ENCODE data around the gene SAMD5. TPM values are rescaled to one million over a fixed set of nuclear protein-coding genes. Genes with fewer than 3 reads are reported as not detected.

SAMD5 gene
- total and polyA plus RNA-seq, 3 experiments from 2014 or later: 0.02 to 0.04 TPM; not detected in 1

DNA sequence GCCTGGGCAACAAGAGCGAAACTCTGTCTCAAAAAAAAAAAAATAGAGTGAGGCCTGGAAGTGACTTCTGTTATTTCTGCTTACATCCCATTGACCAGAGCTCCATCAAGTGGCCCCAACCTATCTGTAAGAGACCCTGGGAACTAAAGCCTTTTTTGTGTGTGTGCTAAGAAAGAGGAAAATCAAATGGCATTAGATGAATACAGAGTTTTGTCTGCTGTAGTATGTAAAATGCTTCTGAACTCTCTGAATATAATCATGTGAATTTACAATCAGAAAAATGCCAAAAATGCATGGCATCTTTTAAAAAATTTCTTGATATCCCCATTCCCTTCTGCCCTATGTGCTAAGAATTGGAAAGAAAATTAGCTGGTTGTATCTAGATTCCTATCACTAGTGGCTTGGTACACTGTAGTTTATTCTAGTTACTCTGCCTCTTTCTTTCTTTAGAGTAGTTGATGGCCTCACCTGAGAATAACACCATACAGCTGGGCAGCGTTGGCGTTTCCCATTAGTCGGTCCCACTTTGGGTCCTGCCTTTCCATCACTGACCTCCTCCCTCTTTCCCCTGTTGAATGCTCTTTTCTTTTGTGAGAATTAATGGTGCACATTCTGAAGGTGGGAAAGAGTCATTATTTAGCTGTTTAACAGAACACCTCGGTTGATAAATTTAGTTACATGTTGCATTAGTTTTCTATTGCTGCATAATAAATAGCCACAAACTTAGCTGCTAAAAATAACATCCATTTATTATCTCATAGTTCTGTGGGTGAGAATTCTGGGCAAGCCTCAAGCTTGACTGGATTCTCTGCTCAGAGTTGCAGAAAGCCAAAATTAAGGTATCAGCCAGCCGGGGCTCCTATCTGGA is 38.2 kb downstream of the SAMD5 start:
- ChIA-PET POLR2A (no interaction called here), CTCF (no interaction called here)
- H3K27ac ChIP-seq (ENCODE audit: low read depth, low read length): no peak overlapping the region
- H3K4me3 Mint-ChIP-seq: no peak overlapping the region
- H3K27me3 Mint-ChIP-seq: peaks cover 0 to 3% of the 10 kb centered on the region in 2 donors
- H3K27me3 ChIP-seq (ENCODE audit: insufficient read depth, low read length, poor library complexity, severe bottlenecking): no peaks in the 10 kb centered on the region
- no peaks in the 10 kb centered on the region for H3K4me1 Mint-ChIP-seq
- no peak overlapping the region for H3K27ac Mint-ChIP-seq
- DNase-seq: no peak
- no peaks in the 10 kb centered on the region for H3K9me3 ChIP-seq (ENCODE audit: low read length)
- H3K9me3 Mint-ChIP-seq: peaks cover 0 to 3% (median 0%) of the 10 kb centered on the region in 5 donors
- no peak overlapping the region for H3K4me3 ChIP-seq (ENCODE audit: low read length)
- no peaks in the 10 kb centered on the region for H3K36me3 ChIP-seq (ENCODE audit: insufficient read depth, low read length)
- H3K36me3 Mint-ChIP-seq: no peaks in the 10 kb centered on the region
- no peaks in the 10 kb centered on the region for H3K4me1 ChIP-seq (ENCODE audit: insufficient read depth, low read length)

DNA sequence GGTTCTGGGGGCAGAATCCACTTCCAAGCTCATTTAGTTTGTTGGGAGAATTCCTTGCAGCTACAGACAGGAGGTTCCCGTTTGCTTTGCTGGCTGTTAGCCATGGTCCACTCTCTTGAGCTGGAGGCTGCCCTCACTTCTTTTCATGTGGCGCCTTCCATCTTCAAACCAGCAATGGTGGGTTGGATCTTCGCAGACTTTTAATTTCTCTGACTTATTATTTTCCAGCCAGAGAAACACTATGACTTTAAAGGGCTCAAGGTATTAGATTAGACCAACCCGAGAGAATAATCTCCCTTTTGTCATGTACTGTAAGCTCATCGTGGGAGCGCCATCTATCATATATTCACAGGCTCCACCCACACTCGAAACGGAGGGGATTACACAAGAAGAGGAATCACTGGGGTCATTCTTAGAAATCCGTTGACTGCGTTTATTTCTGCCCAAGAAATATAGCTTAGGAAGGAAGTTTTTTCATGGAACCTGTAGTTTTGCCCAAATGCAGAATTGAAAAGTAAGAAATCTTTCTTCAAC is 38.9 kb downstream of the SAMD5 start:
- CTCF ChIA-PET: no interaction called here
- Histone ChIP-seq H3K4me1 (ENCODE audit: insufficient read depth, low read length) (no peaks in the 10 kb centered on the region), H3K27ac (ENCODE audit: low read depth, low read length) (no peak overlapping the region), H3K27me3 (ENCODE audit: insufficient read depth, low read length, poor library complexity, severe bottlenecking) (no peaks in the 10 kb centered on the region), H3K36me3 (ENCODE audit: insufficient read depth, low read length) (no peaks in the 10 kb centered on the region), H3K9me3 (ENCODE audit: low read length) (no peaks in the 10 kb centered on the region), H3K4me3 (ENCODE audit: low read length) (no peak overlapping the region)
- Mint-ChIP-seq H3K27ac (no peak overlapping the region), H3K9me3 (peaks cover 0 to 3% (median 0%) of the 10 kb centered on the region in 5 donors), H3K27me3 (peaks cover 0 to 3% of the 10 kb centered on the region in 2 donors), H3K4me3 (no peak overlapping the region), H3K36me3 (no peaks in the 10 kb centered on the region), H3K4me1 (no peaks in the 10 kb centered on the region)
- POLR2A ChIA-PET: no interaction called here
- no peak for DNase-seq

DNA sequence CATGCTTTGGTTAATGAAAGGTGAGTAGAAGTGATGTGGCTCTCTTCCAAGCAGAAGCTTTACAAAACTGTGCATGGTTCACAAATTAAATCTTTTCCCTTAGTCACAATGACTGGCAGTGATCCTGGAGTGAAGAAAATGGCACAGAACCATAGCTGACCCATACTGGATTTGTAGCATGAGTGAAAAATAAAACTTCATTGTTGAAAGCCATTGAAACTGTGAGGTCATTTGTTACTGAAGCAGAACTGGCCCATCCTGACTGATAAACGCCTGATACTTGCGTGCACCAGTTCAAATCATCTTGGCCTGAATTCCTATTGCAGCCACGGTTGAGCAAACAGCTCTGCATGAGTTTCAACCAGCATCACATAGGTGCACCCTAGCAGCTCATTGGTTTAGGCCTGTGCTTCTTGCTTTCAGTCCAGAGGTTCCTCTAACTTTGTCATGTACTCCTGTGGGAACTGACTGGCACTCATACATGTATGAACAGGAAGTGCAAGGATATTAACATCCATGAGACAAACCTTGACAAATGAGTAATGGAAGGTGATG is 40.5 kb downstream of the SAMD5 start:
- Mint-ChIP-seq H3K36me3 (no peaks in the 10 kb centered on the region), H3K27ac (no peak overlapping the region), H3K4me1 (no peaks in the 10 kb centered on the region), H3K4me3 (no peak overlapping the region), H3K27me3 (peaks cover 0 to 3% of the 10 kb centered on the region in 2 donors), H3K9me3 (peaks cover 0 to 3% (median 0%) of the 10 kb centered on the region in 5 donors)
- Histone ChIP-seq H3K9me3 (ENCODE audit: low read length) (no peaks in the 10 kb centered on the region), H3K4me1 (ENCODE audit: insufficient read depth, low read length) (no peaks in the 10 kb centered on the region), H3K36me3 (ENCODE audit: insufficient read depth, low read length) (no peaks in the 10 kb centered on the region), H3K27me3 (ENCODE audit: insufficient read depth, low read length, poor library complexity, severe bottlenecking) (no peaks in the 10 kb centered on the region), H3K4me3 (ENCODE audit: low read length) (no peak overlapping the region), H3K27ac (ENCODE audit: low read depth, low read length) (no peak overlapping the region)
- ChIA-PET POLR2A (no interaction called here), CTCF (no interaction called here)
- DNase-seq: no peak

DNA sequence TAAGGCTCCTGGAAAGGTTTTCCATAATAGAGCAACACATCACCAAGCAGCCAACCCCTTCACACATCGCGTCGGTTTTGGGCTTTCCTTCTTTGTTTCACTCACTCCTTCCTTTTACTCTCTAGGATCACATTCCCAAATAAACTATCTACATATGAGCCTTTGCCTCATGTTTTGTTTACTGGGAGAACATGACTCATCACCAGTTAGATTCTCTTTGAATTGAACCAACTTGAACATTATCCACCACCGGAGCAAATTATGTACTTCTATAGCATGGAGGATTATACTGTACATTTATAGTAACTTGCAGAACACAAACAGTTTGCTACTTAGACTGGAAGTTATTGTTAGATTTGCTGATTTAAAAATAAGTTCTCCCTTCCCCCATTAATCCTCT is 41.0 kb downstream of the SAMD5 start:
- Histone ChIP-seq H3K9me3 (ENCODE audit: low read length) (no peaks in the 10 kb centered on the region), H3K36me3 (ENCODE audit: insufficient read depth, low read length) (no peaks in the 10 kb centered on the region), H3K27me3 (ENCODE audit: insufficient read depth, low read length, poor library complexity, severe bottlenecking) (no peaks in the 10 kb centered on the region), H3K4me3 (ENCODE audit: low read length) (no peak overlapping the region), H3K27ac (ENCODE audit: low read depth, low read length) (no peak overlapping the region), H3K4me1 (ENCODE audit: insufficient read depth, low read length) (no peaks in the 10 kb centered on the region)
- no peak for DNase-seq
- Mint-ChIP-seq H3K9me3 (peaks cover 0 to 3% (median 0%) of the 10 kb centered on the region in 5 donors), H3K36me3 (no peaks in the 10 kb centered on the region), H3K4me1 (no peaks in the 10 kb centered on the region), H3K4me3 (no peak overlapping the region), H3K27ac (no peak overlapping the region), H3K27me3 (peaks cover 0 to 3% of the 10 kb centered on the region in 2 donors)
- ChIA-PET POLR2A (no interaction called here), CTCF (no interaction called here)

DNA sequence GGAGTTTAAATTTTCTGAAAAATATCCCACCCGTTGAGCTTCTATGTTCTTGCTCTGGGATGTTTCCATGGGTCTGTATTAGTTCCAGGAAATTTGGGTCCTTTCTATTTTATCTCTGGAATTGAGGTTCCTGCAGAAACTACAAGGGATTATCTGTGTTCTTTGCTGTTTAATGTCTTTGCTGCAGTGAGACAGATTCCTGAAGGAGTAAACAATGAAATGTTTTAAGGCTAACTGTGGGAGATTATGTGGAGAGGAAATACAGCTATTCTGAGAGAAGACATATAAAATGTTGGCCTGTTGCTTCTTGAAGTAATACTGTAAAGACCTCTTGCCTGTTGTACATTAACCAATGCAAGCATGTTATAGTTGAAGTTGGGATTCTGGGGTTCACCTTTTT is 43.5 kb downstream of the SAMD5 start:
- H3K4me1 Mint-ChIP-seq: no peaks in the 10 kb centered on the region
- no peak overlapping the region for H3K27ac Mint-ChIP-seq
- H3K36me3 Mint-ChIP-seq: no peaks in the 10 kb centered on the region
- Histone ChIP-seq H3K9me3 (ENCODE audit: low read length) (no peaks in the 10 kb centered on the region), H3K4me3 (ENCODE audit: low read length) (no peak overlapping the region), H3K27me3 (ENCODE audit: insufficient read depth, low read length, poor library complexity, severe bottlenecking) (no peaks in the 10 kb centered on the region), H3K4me1 (ENCODE audit: insufficient read depth, low read length) (no peaks in the 10 kb centered on the region), H3K27ac (ENCODE audit: low read depth, low read length) (no peak overlapping the region), H3K36me3 (ENCODE audit: insufficient read depth, low read length) (no peaks in the 10 kb centered on the region)
- no peak overlapping the region for H3K4me3 Mint-ChIP-seq
- CTCF ChIA-PET: no interaction called here
- POLR2A ChIA-PET: no interaction called here
- DNase-seq: no peak
- H3K9me3 Mint-ChIP-seq: peaks cover 0 to 3% (median 0%) of the 10 kb centered on the region in 5 donors
- H3K27me3 Mint-ChIP-seq: peaks cover 0 to 3% of the 10 kb centered on the region in 2 donors

DNA sequence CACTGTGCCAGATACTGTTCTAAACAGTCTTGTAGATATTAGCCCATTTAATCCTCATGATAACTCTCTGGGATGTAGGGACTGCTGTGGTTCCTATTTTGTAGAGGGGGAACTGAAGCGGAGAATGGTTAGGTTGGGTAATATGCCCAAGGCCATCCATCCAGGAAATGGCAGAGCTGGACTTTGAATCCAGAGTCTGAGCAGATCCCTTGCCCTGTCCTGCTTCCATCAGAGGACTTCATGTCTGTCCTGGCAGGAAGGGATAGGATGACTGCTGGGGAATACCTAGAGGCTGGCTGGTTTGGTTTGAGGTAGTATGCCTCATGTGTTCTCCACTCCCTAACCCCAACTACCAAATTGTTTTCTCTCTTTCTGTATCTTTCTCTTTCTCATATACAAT is 44.6 kb downstream of the SAMD5 start:
- H3K27ac Mint-ChIP-seq: no peak overlapping the region
- H3K4me3 Mint-ChIP-seq: no peak overlapping the region
- no peak for DNase-seq
- Histone ChIP-seq H3K4me1 (ENCODE audit: insufficient read depth, low read length) (no peaks in the 10 kb centered on the region), H3K27ac (ENCODE audit: low read depth, low read length) (no peak overlapping the region), H3K36me3 (ENCODE audit: insufficient read depth, low read length) (no peaks in the 10 kb centered on the region), H3K4me3 (ENCODE audit: low read length) (no peak overlapping the region), H3K9me3 (ENCODE audit: low read length) (no peaks in the 10 kb centered on the region), H3K27me3 (ENCODE audit: insufficient read depth, low read length, poor library complexity, severe bottlenecking) (no peaks in the 10 kb centered on the region)
- H3K36me3 Mint-ChIP-seq: no peaks in the 10 kb centered on the region
- H3K9me3 Mint-ChIP-seq: peaks cover 0 to 3% (median 0%) of the 10 kb centered on the region in 5 donors
- POLR2A ChIA-PET: no interaction called here
- CTCF ChIA-PET: no interaction called here
- peaks cover 0 to 6% of the 10 kb centered on the region in 2 donors for H3K27me3 Mint-ChIP-seq
- no peaks in the 10 kb centered on the region for H3K4me1 Mint-ChIP-seq

DNA sequence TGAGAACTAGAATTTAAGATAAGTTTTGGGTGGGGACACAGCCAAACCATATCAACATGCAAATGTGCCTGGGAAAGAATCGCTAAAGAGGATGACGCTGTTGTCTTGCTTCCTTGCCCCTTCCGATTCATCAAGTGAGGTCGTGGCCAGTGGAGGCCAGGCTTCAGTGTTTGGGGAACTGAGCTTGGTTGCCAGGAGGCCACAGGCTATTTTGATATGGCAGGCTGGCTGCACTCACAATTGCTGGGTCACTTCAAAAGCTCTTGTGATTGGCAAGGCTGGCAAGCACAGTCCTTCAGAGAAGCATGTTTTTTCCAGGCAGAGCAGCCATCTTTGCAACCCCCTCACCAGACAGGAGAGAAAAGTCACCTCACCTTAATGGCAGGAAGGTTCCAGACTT is 45.8 kb downstream of the SAMD5 start:
- H3K9me3 ChIP-seq (ENCODE audit: low read length): no peaks in the 10 kb centered on the region
- no peaks in the 10 kb centered on the region for H3K27me3 ChIP-seq (ENCODE audit: insufficient read depth, low read length, poor library complexity, severe bottlenecking)
- peaks cover 0 to 6% of the 10 kb centered on the region in 2 donors for H3K27me3 Mint-ChIP-seq
- no peaks in the 10 kb centered on the region for H3K4me1 Mint-ChIP-seq
- no peaks in the 10 kb centered on the region for H3K4me1 ChIP-seq (ENCODE audit: insufficient read depth, low read length)
- H3K4me3 Mint-ChIP-seq: no peak overlapping the region
- DNase-seq: no peak
- H3K27ac Mint-ChIP-seq: no peak overlapping the region
- no peaks in the 10 kb centered on the region for H3K36me3 ChIP-seq (ENCODE audit: insufficient read depth, low read length)
- no peak overlapping the region for H3K27ac ChIP-seq (ENCODE audit: low read depth, low read length)
- POLR2A ChIA-PET: no interaction called here
- H3K4me3 ChIP-seq (ENCODE audit: low read length): no peak overlapping the region
- H3K36me3 Mint-ChIP-seq: no peaks in the 10 kb centered on the region
- CTCF ChIA-PET: no interaction called here
- H3K9me3 Mint-ChIP-seq: peaks cover 0 to 7% (median 0%) of the 10 kb centered on the region in 5 donors

DNA sequence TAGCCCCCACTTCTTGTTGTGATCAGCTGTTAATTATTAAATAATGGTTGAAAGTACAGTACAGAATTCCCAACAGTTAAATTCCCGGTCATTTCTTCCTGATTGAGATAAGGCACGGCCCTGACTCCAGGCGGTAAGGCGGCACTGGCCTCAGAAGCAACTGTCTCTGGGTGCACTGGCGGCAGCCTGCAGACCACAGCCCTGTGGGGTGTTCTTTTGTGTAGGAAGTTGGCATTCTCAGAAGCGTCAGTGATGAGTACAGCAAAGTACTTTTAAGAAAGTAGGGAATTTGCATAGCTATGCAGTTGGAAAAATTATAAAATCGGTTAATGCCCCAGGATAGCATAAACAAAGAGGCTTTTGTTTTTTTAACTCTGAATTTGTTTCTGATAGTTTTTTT is 50.5 kb downstream of the SAMD5 start:
- Histone ChIP-seq H3K36me3 (ENCODE audit: insufficient read depth, low read length) (no peaks in the 10 kb centered on the region), H3K9me3 (ENCODE audit: low read length) (no peaks in the 10 kb centered on the region), H3K27ac (ENCODE audit: low read depth, low read length) (no peak overlapping the region), H3K27me3 (ENCODE audit: insufficient read depth, low read length, poor library complexity, severe bottlenecking) (no peaks in the 10 kb centered on the region), H3K4me3 (ENCODE audit: low read length) (no peak overlapping the region), H3K4me1 (ENCODE audit: insufficient read depth, low read length) (no peaks in the 10 kb centered on the region)
- Mint-ChIP-seq H3K27ac (no peak overlapping the region), H3K4me3 (no peak overlapping the region), H3K4me1 (no peaks in the 10 kb centered on the region), H3K9me3 (peaks cover 0 to 4% (median 0%) of the 10 kb centered on the region in 5 donors), H3K36me3 (no peaks in the 10 kb centered on the region), H3K27me3 (peaks cover 0 to 4% of the 10 kb centered on the region in 2 donors)
- no peak for DNase-seq
- CTCF ChIA-PET: no interaction called here
- POLR2A ChIA-PET: no interaction called here

All from CD8-positive, alpha-beta memory T cell (primary cell).